HCT116 (cell line): ENCODE measurements around the gene NSG2. TPM values are rescaled to one million over a fixed set of nuclear protein-coding genes. Genes with fewer than 3 reads are reported as not detected.

Source experiments
- ATAC-seq: fragments of 200-7000 bp; cut with Tn5 transposase; 2 replicates; pipeline ENCODE4 v1.9.1; 2020; ENCODE audit warnings: mild to moderate bottlenecking, moderate library complexity
- BruUV-seq: library from RNA; stranded (reverse); fragments of 400-500 nt; replicated peaks from 2 replicates; lab custom pipeline; 2021; lab: Mats Ljungman, UMichigan
- CTCF ChIA-PET: fragments of 300-600 bp; sonication (Branson Sonifier 250); formaldehyde crosslinking; loops from one replicate; lab custom pipeline; 2021; ENCODE audit warnings: antibody characterized with exemption; lab: Charles Lee
- POLR2A ChIA-PET: fragments of 300-600, 350-600 bp; sonication (Branson Sonifier 250); formaldehyde crosslinking; loops from one replicate; lab custom pipeline; 2021; ENCODE audit warnings: antibody characterized with exemption; lab: Charles Lee
- RAD21 ChIA-PET, 2 experiments: fragments of 300-600 bp; sonication (Branson Sonifier 250); formaldehyde crosslinking; loops; one replicate each; lab custom pipeline; 2023; ENCODE audit warnings: low total read pairs in 2 of 2; ENCODE audit not compliant: uncharacterized antibody in 2 of 2, unreplicated experiment in 2 of 2, low non-redundant PET in 1 of 2; lab: Charles Lee
- DNase-seq: peaks from one replicate; pipeline ENCODE4 v3.0.0-alpha.2; 2010; ENCODE audit warnings: low read depth, low spot score
- H2AFZ ChIP-seq: fragments of 200-600 bp; shearing (Covaris generic), sonication (generic); 2 replicates; pipeline ENCODE4 v1.6.1; 2017; ENCODE audit warnings: low read depth, mixed run types, mixed read lengths, antibody characterized with exemption, low read length; ENCODE audit not compliant: poor library complexity, severe bottlenecking
- H3K27ac ChIP-seq: 2 replicates; pipeline ENCODE4 v1.5.1; 2012; ENCODE audit warnings: low read depth, low read length
- H3K27me3 ChIP-seq: fragments of 200-600 bp; sonication (generic); 2 replicates; pipeline ENCODE4 v1.6.1; 2016; ENCODE audit warnings: mixed run types, low read length, mixed read lengths; ENCODE audit not compliant: insufficient read depth
- H3K36me3 ChIP-seq, 2 experiments: fragments of 200-500 bp in 1 of 2; fragments of 200-600 bp in 1 of 2; sonication (Bioruptor generic) in 1 of 2; sonication (generic) in 1 of 2; 2 replicates each; pipeline versions ENCODE4 v1.5.1 to v1.6.1; 2014 to 2016; ENCODE audit warnings: low read length in 2 of 2, inconsistent platforms in 1 of 2, mixed read lengths in 1 of 2, mixed run types in 1 of 2; ENCODE audit not compliant: insufficient read depth in 2 of 2, control insufficient read depth in 1 of 2
- H3K4me1 ChIP-seq, 2 experiments: fragments of 200-600 bp in 1 of 2; sonication (generic) in 1 of 2; 2 replicates each; pipeline versions ENCODE4 v1.5.1 to v1.6.1; 2012 to 2017; ENCODE audit warnings: low read length in 2 of 2, inconsistent platforms in 1 of 2, mild to moderate bottlenecking in 1 of 2, mixed read lengths in 1 of 2, mixed run types in 1 of 2, moderate library complexity in 1 of 2; ENCODE audit not compliant: insufficient read depth in 2 of 2, control insufficient read depth in 1 of 2
- H3K4me2 ChIP-seq: fragments of 200-600 bp; sonication (generic); 2 replicates; pipeline ENCODE4 v1.6.1; 2017; ENCODE audit warnings: mixed run types, low read length, mixed read lengths
- H3K4me3 ChIP-seq, 2 experiments: fragments of 200-600 bp in 1 of 2; sonication (generic) in 1 of 2; replicated peaks in 1 of 2; 2 replicates each; pipeline ENCODE4 v1.5.1; 2011 to 2016; ENCODE audit warnings: low read length in 2 of 2, control low read depth in 1 of 2, low read depth in 1 of 2, mild to moderate bottlenecking in 1 of 2, mixed read lengths in 1 of 2, mixed run types in 1 of 2
- H3K79me2 ChIP-seq: fragments of 200-600 bp; sonication (generic); 2 replicates; pipeline ENCODE4 v1.6.1; 2017; ENCODE audit warnings: mild to moderate bottlenecking, mixed run types, low read length, moderate library complexity, mixed read lengths; ENCODE audit not compliant: insufficient read depth
- H3K9ac ChIP-seq: fragments of 200-600 bp; sonication (generic); 2 replicates; pipeline ENCODE4 v1.6.1; 2016; ENCODE audit warnings: low read length, mixed read lengths
- H3K9me2 ChIP-seq: fragments of 200-600 bp; sonication (generic), shearing (Covaris generic); 2 replicates; pipeline ENCODE4 v1.6.1; 2017; ENCODE audit warnings: mixed run types, mild to moderate bottlenecking, moderate library complexity; ENCODE audit not compliant: insufficient read depth
- H3K9me3 ChIP-seq, 2 experiments: fragments of 200-500 bp in 1 of 2; fragments of 200-600 bp in 1 of 2; sonication (Bioruptor generic) in 1 of 2; sonication (generic) in 1 of 2; 2 replicates each; pipeline ENCODE4 v1.6.1; 2014 to 2017; ENCODE audit warnings: low read length in 2 of 2, mixed read lengths in 2 of 2, inconsistent platforms in 1 of 2, low read depth in 1 of 2, mild to moderate bottlenecking in 1 of 2, mixed run types in 1 of 2, moderate library complexity in 1 of 2; ENCODE audit not compliant: control insufficient read depth in 1 of 2, insufficient read depth in 1 of 2
- H4K20me1 ChIP-seq: fragments of 200-600 bp; sonication (generic), shearing (Covaris generic); 2 replicates; pipeline ENCODE4 v1.6.1; 2017; ENCODE audit warnings: mixed run types, mild to moderate bottlenecking, moderate library complexity; ENCODE audit not compliant: insufficient read depth
- CBX3 ChIP-seq: IDR thresholded peaks from 2 replicates; pipeline ENCODE4 v1.6.1; 2012; ENCODE audit warnings: low read depth
- ELF1 ChIP-seq: IDR thresholded peaks from 2 replicates; pipeline ENCODE4 v1.6.1; 2012; ENCODE audit warnings: low read depth, borderline replicate concordance
- EZH2phosphoT487 ChIP-seq: fragments of 200-600 bp; IDR thresholded peaks from 2 replicates; pipeline ENCODE4 v1.6.1; 2018; ENCODE audit warnings: antibody characterized with exemption, borderline replicate concordance
- RAD21 ChIP-seq: IDR thresholded peaks from 2 replicates; pipeline ENCODE4 v1.6.1; 2012; ENCODE audit warnings: low read depth, mild to moderate bottlenecking
- SP1 ChIP-seq: IDR thresholded peaks from 2 replicates; pipeline ENCODE4 v1.6.1; 2012; ENCODE audit warnings: low read depth
- YY1 ChIP-seq: IDR thresholded peaks from 2 replicates; pipeline ENCODE4 v1.6.1; 2011; ENCODE audit warnings: low read length, low read depth, moderate library complexity, mild to moderate bottlenecking; ENCODE audit not compliant: insufficient replicate concordance; ENCODE audit errors: extremely low read depth
- ZFX ChIP-seq: fragments of 450-650 bp; IDR thresholded peaks from 2 replicates; pipeline ENCODE4 v1.6.1; 2017
- intact Hi-C: fragments of 100-400 bp; cut with micrococcal nuclease; formaldehyde crosslinking; loops from 2 replicates; pipeline ENCODE4 v1.10.0; 2022
- total RNA-seq: library from RNA; stranded (reverse); gene quantifications from one replicate; pipeline ENCODE4 v1.2.1, GENCODE V29; 2021; ENCODE audit not compliant: unreplicated experiment
- TF ChIP-seq, protein P1 (sequence below), 3 experiments: fragments of 200-600 bp in 1 of 3; sonication (generic) in 1 of 3; IDR thresholded peaks in 2 of 3; conservative IDR thresholded peaks in 1 of 3; 2 replicates each; pipeline ENCODE4 v1.5.1; 2012 to 2017; ENCODE audit warnings: low read depth in 2 of 3, low read length in 2 of 3, antibody characterized with exemption in 1 of 3, borderline replicate concordance in 1 of 3, control low read depth in 1 of 3, mild to moderate bottlenecking in 1 of 3, mixed read lengths in 1 of 3, mixed run types in 1 of 3, moderate library complexity in 1 of 3; ENCODE audit not compliant: insufficient read depth in 1 of 3
- TF ChIP-seq, protein P2 (sequence below): IDR thresholded peaks from 2 replicates; pipeline ENCODE4 v1.6.1; 2012
- TF ChIP-seq, protein P3 (sequence below): IDR thresholded peaks from 2 replicates; pipeline ENCODE4 v1.6.1; 2012; ENCODE audit warnings: low read depth

NSG2 gene
- total RNA-seq, 1 experiment from 2014 or later, result not detected

DNA sequence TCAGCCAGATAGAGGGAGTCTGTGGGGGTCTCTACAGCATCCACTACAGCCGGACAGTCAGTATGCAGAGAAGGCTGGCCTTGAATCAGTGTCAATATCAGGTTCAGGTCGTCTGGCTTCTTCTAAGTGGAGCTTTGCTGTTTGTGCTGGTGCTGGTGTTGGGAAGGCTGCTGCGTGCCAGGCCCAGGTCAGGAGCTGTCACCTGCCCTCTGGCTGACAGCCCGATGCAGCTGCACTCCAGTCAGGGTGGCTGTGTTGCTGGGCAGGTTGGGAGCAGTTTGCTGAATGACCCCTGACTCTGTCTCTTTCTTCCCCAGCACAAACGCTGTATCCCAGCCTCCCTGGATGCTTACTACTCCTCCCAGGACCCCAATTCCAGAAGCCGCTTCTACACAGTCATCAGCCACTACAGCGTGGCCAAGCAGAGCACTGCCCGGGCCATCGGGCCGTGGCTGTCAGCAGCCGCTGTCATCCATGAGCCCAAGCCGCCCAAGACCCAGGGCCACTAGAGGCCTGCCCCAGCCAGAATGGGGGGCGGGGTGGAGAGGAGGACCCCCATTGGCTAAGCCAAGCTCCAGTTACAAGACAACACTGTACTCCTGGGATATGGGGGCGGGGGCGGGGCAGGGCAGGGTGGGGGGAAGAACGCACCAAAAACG is 61.6 kb downstream of the NSG2 start:
- Histone ChIP-seq H3K9me3 (no peaks in the 10 kb centered on the region), H3K79me2 (no peaks in the 10 kb centered on the region), H3K4me1 (no peaks in the 10 kb centered on the region), H3K9me2 (no peaks in the 10 kb centered on the region), H3K4me2 (no peak overlapping the region), H3K27ac (no peak overlapping the region), H3K36me3 (no peaks in the 10 kb centered on the region), H2AFZ (no peak overlapping the region), H4K20me1 (no peaks in the 10 kb centered on the region), H3K27me3 (no peaks in the 10 kb centered on the region), H3K9ac (no peak overlapping the region)
- no peak for ATAC-seq
- ChIA-PET RAD21 (no interaction called here), POLR2A (no interaction called here), CTCF (no interaction called here)
- BruUV-seq, result no TSS peak
- DNase-seq, result no peak
- intact Hi-C loops, result no loop called here
- TF ChIP-seq EZH2phosphoT487 (no peak), RAD21 (no peak), ELF1 (no peak), ZFX (no peak), YY1 (no peak), SP1 (no peak), CBX3 (no peak)
- TF ChIP-seq, protein P1, sequence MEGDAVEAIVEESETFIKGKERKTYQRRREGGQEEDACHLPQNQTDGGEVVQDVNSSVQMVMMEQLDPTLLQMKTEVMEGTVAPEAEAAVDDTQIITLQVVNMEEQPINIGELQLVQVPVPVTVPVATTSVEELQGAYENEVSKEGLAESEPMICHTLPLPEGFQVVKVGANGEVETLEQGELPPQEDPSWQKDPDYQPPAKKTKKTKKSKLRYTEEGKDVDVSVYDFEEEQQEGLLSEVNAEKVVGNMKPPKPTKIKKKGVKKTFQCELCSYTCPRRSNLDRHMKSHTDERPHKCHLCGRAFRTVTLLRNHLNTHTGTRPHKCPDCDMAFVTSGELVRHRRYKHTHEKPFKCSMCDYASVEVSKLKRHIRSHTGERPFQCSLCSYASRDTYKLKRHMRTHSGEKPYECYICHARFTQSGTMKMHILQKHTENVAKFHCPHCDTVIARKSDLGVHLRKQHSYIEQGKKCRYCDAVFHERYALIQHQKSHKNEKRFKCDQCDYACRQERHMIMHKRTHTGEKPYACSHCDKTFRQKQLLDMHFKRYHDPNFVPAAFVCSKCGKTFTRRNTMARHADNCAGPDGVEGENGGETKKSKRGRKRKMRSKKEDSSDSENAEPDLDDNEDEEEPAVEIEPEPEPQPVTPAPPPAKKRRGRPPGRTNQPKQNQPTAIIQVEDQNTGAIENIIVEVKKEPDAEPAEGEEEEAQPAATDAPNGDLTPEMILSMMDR (IDR thresholded peaks at IDR 0.05 in 2 of 3, conservative IDR thresholded peaks at IDR 0.05 in 1 of 3; ENCODE audit: borderline replicate concordance in 1 of 3, insufficient read depth in 1 of 3, low read depth in 2 of 3, low read length in 2 of 3), result no peak
- TF ChIP-seq, protein P2, sequence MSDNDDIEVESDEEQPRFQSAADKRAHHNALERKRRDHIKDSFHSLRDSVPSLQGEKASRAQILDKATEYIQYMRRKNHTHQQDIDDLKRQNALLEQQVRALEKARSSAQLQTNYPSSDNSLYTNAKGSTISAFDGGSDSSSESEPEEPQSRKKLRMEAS, result no peak
- TF ChIP-seq, protein P3, sequence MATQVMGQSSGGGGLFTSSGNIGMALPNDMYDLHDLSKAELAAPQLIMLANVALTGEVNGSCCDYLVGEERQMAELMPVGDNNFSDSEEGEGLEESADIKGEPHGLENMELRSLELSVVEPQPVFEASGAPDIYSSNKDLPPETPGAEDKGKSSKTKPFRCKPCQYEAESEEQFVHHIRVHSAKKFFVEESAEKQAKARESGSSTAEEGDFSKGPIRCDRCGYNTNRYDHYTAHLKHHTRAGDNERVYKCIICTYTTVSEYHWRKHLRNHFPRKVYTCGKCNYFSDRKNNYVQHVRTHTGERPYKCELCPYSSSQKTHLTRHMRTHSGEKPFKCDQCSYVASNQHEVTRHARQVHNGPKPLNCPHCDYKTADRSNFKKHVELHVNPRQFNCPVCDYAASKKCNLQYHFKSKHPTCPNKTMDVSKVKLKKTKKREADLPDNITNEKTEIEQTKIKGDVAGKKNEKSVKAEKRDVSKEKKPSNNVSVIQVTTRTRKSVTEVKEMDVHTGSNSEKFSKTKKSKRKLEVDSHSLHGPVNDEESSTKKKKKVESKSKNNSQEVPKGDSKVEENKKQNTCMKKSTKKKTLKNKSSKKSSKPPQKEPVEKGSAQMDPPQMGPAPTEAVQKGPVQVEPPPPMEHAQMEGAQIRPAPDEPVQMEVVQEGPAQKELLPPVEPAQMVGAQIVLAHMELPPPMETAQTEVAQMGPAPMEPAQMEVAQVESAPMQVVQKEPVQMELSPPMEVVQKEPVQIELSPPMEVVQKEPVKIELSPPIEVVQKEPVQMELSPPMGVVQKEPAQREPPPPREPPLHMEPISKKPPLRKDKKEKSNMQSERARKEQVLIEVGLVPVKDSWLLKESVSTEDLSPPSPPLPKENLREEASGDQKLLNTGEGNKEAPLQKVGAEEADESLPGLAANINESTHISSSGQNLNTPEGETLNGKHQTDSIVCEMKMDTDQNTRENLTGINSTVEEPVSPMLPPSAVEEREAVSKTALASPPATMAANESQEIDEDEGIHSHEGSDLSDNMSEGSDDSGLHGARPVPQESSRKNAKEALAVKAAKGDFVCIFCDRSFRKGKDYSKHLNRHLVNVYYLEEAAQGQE, result no peak
- TF ChIP-seq, all 23 proteins: peak for 0
- H3K4me3 ChIP-seq, result no peak overlapping the region
